ENCODE data around the gene BCHE. TPM values are rescaled to one million over a fixed set of nuclear protein-coding genes. Genes with fewer than 3 reads are reported as not detected.

The BCHE gene
- total RNA-seq, 2 donors from 2014 or later, result 0.69 to 0.79 TPM

DNA sequence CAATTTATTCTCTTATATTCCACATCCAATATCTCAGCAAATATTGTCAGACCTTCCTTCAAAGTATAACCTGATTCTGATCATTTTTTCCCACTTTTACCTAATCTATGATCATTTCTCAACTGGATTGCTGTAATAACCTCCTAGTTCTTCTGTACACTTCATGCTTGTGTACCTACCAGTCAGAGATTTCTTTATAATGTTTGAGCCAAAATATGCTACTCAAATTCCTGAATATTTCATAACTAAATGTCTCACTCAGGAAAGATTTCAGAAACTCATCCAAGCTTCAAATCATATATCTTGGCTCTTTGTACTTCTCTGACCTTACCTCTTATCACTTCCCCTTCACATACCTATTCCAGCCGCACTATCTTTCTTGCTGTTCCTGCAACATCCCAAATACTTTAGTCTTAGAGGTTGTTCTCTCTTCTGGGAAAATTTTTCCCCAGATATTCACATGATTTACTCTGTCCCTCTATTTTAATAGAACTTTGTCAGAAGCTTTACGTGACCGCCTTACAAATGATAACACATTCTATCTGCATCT lies 20.0 kb downstream of the BCHE start:
- Histone ChIP-seq H3K4me1 (ENCODE audit: control insufficient read depth, insufficient read depth, low read length) (no peaks in the 10 kb centered on the region), H3K27ac (ENCODE audit: low read depth, low read length) (no peak overlapping the region), H3K36me3 (ENCODE audit: control insufficient read depth, insufficient read depth, low read length) (no peaks in the 10 kb centered on the region), H3K9ac (ENCODE audit: extremely low read depth, low read length, poor library complexity, severe bottlenecking) (no peak overlapping the region), H3K27me3 (ENCODE audit: control insufficient read depth, insufficient read depth, low read length, poor library complexity, severe bottlenecking) (no peaks in the 10 kb centered on the region), H3K9me3 (ENCODE audit: control insufficient read depth, low read length) (no peaks in the 10 kb centered on the region), H3K4me3 (ENCODE audit: low read length) (no peak overlapping the region)
- Mint-ChIP-seq H3K27ac (no peak overlapping the region), H3K4me3 (no peak overlapping the region), H3K27me3 (ENCODE audit: insufficient read depth) (peaks cover 2% of the 10 kb centered on the region), H3K9me3 (no peaks in the 10 kb centered on the region), H3K4me1 (no peaks in the 10 kb centered on the region), H3K36me3 (ENCODE audit: low read depth) (no peaks in the 10 kb centered on the region)
- 94% methylated on average over 3 of the region's 3 CpGs for WGBS, 2 experiments (ENCODE audit: insufficient coverage in 1 of 2, insufficient read length in 1 of 2)
- no peak for DNase-seq
- no peak for TF ChIP-seq CTCF (conservative IDR thresholded peaks at IDR 0.05)

- H3K36me3 Mint-ChIP-seq (ENCODE audit: low read depth), result no peaks in the 10 kb centered on the region
- 90% methylated on average over 1 of the region's 1 CpG; no CpG with 5 or more reads in 1 of the 2 experiments for WGBS, 2 experiments (ENCODE audit: insufficient coverage in 1 of 2, insufficient read length in 1 of 2)
- H3K27me3 ChIP-seq (ENCODE audit: control insufficient read depth, insufficient read depth, low read length, poor library complexity, severe bottlenecking), result no peaks in the 10 kb centered on the region
These were observed 21.0 kb downstream of the BCHE start for GRCh38 chr3:165816209-165816608.

DNA sequence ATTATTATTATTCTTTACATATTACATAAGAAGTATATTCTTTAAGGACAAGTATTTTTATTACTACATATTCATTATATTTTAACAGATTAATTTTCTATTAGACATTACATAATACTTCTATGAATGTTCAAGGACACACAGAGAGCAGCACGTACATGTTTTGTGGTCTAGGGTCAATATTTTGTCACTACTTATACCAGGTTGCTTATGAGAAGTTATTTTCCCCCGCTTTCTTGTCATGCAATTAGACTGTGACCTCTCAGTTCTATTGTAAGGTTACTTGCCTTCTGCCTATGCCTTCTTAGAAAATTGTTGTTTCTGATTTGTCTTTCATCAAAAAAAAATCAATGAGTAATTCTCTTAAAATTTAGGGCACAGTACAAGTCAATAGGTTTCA lies 21.5 kb downstream of the BCHE start:
- no peak overlapping the region for H3K9ac ChIP-seq (ENCODE audit: extremely low read depth, low read length, poor library complexity, severe bottlenecking)
- H3K27ac ChIP-seq (ENCODE audit: low read depth, low read length), result no peak overlapping the region
- 89 to 90% methylated on average over 2 of the region's 2 CpGs for WGBS, 2 experiments (ENCODE audit: insufficient coverage in 1 of 2, insufficient read length in 1 of 2)
- H3K27ac Mint-ChIP-seq, result no peak overlapping the region
- H3K27me3 ChIP-seq (ENCODE audit: control insufficient read depth, insufficient read depth, low read length, poor library complexity, severe bottlenecking), result no peaks in the 10 kb centered on the region
- peaks cover 2% of the 10 kb centered on the region for H3K27me3 Mint-ChIP-seq (ENCODE audit: insufficient read depth)
- no peaks in the 10 kb centered on the region for H3K9me3 Mint-ChIP-seq
- no peak for TF ChIP-seq CTCF (conservative IDR thresholded peaks at IDR 0.05)
- no peak overlapping the region for H3K4me3 Mint-ChIP-seq
- no peaks in the 10 kb centered on the region for H3K9me3 ChIP-seq (ENCODE audit: control insufficient read depth, low read length)
- no peak for DNase-seq
- no peaks in the 10 kb centered on the region for H3K4me1 Mint-ChIP-seq
- no peaks in the 10 kb centered on the region for H3K36me3 Mint-ChIP-seq (ENCODE audit: low read depth)
- no peaks in the 10 kb centered on the region for H3K4me1 ChIP-seq (ENCODE audit: control insufficient read depth, insufficient read depth, low read length)
- no peak overlapping the region for H3K4me3 ChIP-seq (ENCODE audit: low read length)
- no peaks in the 10 kb centered on the region for H3K36me3 ChIP-seq (ENCODE audit: control insufficient read depth, insufficient read depth, low read length)

More at GRCh38 chr3:165816209-165816608, 21.0 kb downstream of the BCHE start:
- H3K9ac ChIP-seq (ENCODE audit: extremely low read depth, low read length, poor library complexity, severe bottlenecking), result no peak overlapping the region
- no peak for DNase-seq
- no peak for TF ChIP-seq CTCF (conservative IDR thresholded peaks at IDR 0.05)
- no peak overlapping the region for H3K4me3 ChIP-seq (ENCODE audit: low read length)
- no peaks in the 10 kb centered on the region for H3K4me1 ChIP-seq (ENCODE audit: control insufficient read depth, insufficient read depth, low read length)
- H3K4me1 Mint-ChIP-seq, result no peaks in the 10 kb centered on the region
- no peak overlapping the region for H3K4me3 Mint-ChIP-seq
- H3K36me3 ChIP-seq (ENCODE audit: control insufficient read depth, insufficient read depth, low read length), result no peaks in the 10 kb centered on the region
- H3K27ac Mint-ChIP-seq, result no peak overlapping the region
- no peak overlapping the region for H3K27ac ChIP-seq (ENCODE audit: low read depth, low read length)
- no peaks in the 10 kb centered on the region for H3K9me3 Mint-ChIP-seq
- H3K27me3 Mint-ChIP-seq (ENCODE audit: insufficient read depth), result peaks cover 2% of the 10 kb centered on the region
- no peaks in the 10 kb centered on the region for H3K9me3 ChIP-seq (ENCODE audit: control insufficient read depth, low read length)

All from endodermal cell (in vitro differentiated cells).